IMR-90 (cell line): ENCODE data around the gene EIF4E1B. TPM values are rescaled to one million over a fixed set of nuclear protein-coding genes. Genes with fewer than 3 reads are reported as not detected.

Experiments used
- ATAC-seq: fragments of 200-7000 bp; cut with Tn5 transposase; 2 replicates; pipeline ENCODE4 v1.9.1; 2020; ENCODE audit warnings: low read depth, mild to moderate bottlenecking, moderate library complexity
- BruUV-seq: library from RNA; stranded (reverse); fragments of 400-500 nt; replicated peaks from 2 replicates; lab custom pipeline; 2021; lab: Mats Ljungman, UMichigan
- CTCF ChIA-PET: fragments of 300-600 bp; formaldehyde crosslinking; extraction: SDS; loops from one replicate; lab custom pipeline; 2021; ENCODE audit warnings: antibody characterized with exemption; lab: Yijun Ruan, JAX
- POLR2A ChIA-PET: fragments of 300-600 bp; sonication (Branson Sonifier 250); formaldehyde crosslinking; loops from one replicate; lab custom pipeline; 2022; ENCODE audit warnings: antibody characterized with exemption; ENCODE audit not compliant: unreplicated experiment; lab: Charles Lee
- DNase-seq: peaks from one replicate; pipeline ENCODE4 v3.0.0; 2013
- H2AFZ ChIP-seq: replicated peaks from 2 replicates; pipeline ENCODE3; 2013; ENCODE audit warnings: low read length, mild to moderate bottlenecking; ENCODE audit not compliant: poor library complexity
- H2AK5ac ChIP-seq: 2 replicates; pipeline ENCODE4 v1.6.1; 2013; ENCODE audit warnings: low read depth, low read length, inconsistent platforms
- H2AK9ac ChIP-seq: replicated peaks from 2 replicates; pipeline ENCODE3; 2013; ENCODE audit warnings: mild to moderate bottlenecking, low read depth, low read length, moderate library complexity; ENCODE audit not compliant: poor library complexity
- H2BK120ac ChIP-seq: 2 replicates; pipeline ENCODE4 v1.6.1; 2013; ENCODE audit warnings: low read depth, low read length, inconsistent platforms
- H2BK15ac ChIP-seq: 3 replicates; pipeline ENCODE4 v1.6.1; 2013; ENCODE audit warnings: low read depth, low read length, inconsistent platforms
- H2BK20ac ChIP-seq: 2 replicates; pipeline ENCODE4 v1.6.1; 2013; ENCODE audit warnings: low read depth, mild to moderate bottlenecking, inconsistent platforms, low read length, moderate library complexity
- H2BK5ac ChIP-seq: 2 replicates; pipeline ENCODE4 v1.6.1; 2013; ENCODE audit warnings: mild to moderate bottlenecking, low read depth, low read length, inconsistent platforms; ENCODE audit not compliant: poor library complexity, severe bottlenecking
- H3K14ac ChIP-seq: replicated peaks from 2 replicates; pipeline ENCODE4 v1.6.1; 2013; ENCODE audit warnings: low read depth, low read length, inconsistent platforms
- H3K18ac ChIP-seq: 2 replicates; pipeline ENCODE4 v1.6.1; 2013; ENCODE audit warnings: low read depth, low read length, control low read depth
- H3K23ac ChIP-seq: 2 replicates; pipeline ENCODE4 v1.6.1; 2013; ENCODE audit warnings: low read depth, low read length, inconsistent platforms
- H3K27ac ChIP-seq: 2 replicates; pipeline ENCODE4 v1.5.1; 2013; ENCODE audit warnings: mild to moderate bottlenecking, control low read depth, low read length; ENCODE audit not compliant: insufficient read depth
- H3K27me3 ChIP-seq: 2 replicates; pipeline ENCODE4 v1.6.1; 2013; ENCODE audit warnings: low read length; ENCODE audit not compliant: control insufficient read depth, insufficient read depth
- H3K36me3 ChIP-seq: 2 replicates; pipeline ENCODE4 v1.6.1; 2013; ENCODE audit warnings: low read length, mixed read lengths; ENCODE audit not compliant: control insufficient read depth, insufficient read depth
- H3K4ac ChIP-seq: 2 replicates; pipeline ENCODE4 v1.6.1; 2013; ENCODE audit warnings: low read depth, low read length, inconsistent platforms
- H3K4me1 ChIP-seq: 2 replicates; pipeline ENCODE4 v1.6.1; 2013; ENCODE audit warnings: low read length, mixed read lengths; ENCODE audit not compliant: control insufficient read depth, insufficient read depth
- H3K4me2 ChIP-seq: 2 replicates; pipeline ENCODE4 v1.6.1; 2013; ENCODE audit warnings: low read depth, mild to moderate bottlenecking, control low read depth, low read length, moderate library complexity
- H3K4me3 ChIP-seq: 2 replicates; pipeline ENCODE4 v1.5.1; 2013; ENCODE audit warnings: low read depth, mild to moderate bottlenecking, control low read depth, low read length, moderate library complexity; ENCODE audit not compliant: insufficient read depth
- H3K56ac ChIP-seq: 2 replicates; pipeline ENCODE4 v1.6.1; 2013; ENCODE audit warnings: low read length, inconsistent platforms; ENCODE audit not compliant: insufficient read depth; ENCODE audit errors: extremely low read depth
- H3K79me1 ChIP-seq, 2 experiments: 2 replicates each; pipeline ENCODE4 v1.6.1; 2013; ENCODE audit warnings: low read length in 2 of 2, inconsistent platforms in 1 of 2, low read depth in 1 of 2
- H3K9ac ChIP-seq: 2 replicates; pipeline ENCODE4 v1.6.1; 2013; ENCODE audit warnings: low read depth, low read length, control low read depth
- H3K9me1 ChIP-seq: 2 replicates; pipeline ENCODE4 v1.6.1; 2013; ENCODE audit warnings: low read length, inconsistent platforms; ENCODE audit not compliant: insufficient read depth
- H3K9me3 ChIP-seq: 2 replicates; pipeline ENCODE4 v1.6.1; 2013; ENCODE audit warnings: low read length; ENCODE audit not compliant: control insufficient read depth, insufficient read depth
- H4K20me1 ChIP-seq: 2 replicates; pipeline ENCODE4 v1.6.1; 2013; ENCODE audit warnings: low read length, inconsistent platforms; ENCODE audit not compliant: insufficient read depth
- H4K5ac ChIP-seq: 2 replicates; pipeline ENCODE4 v1.6.1; 2013; ENCODE audit warnings: mild to moderate bottlenecking, low read depth, low read length, control low read depth
- H4K8ac ChIP-seq, 2 experiments: 2 replicates each; pipeline ENCODE4 v1.6.1; 2013; ENCODE audit warnings: low read depth in 2 of 2, low read length in 2 of 2, control low read depth in 1 of 2, inconsistent platforms in 1 of 2
- H4K91ac ChIP-seq: 2 replicates; pipeline ENCODE4 v1.6.1; 2013; ENCODE audit warnings: low read depth, low read length, inconsistent platforms; ENCODE audit not compliant: insufficient read depth
- BHLHE40 ChIP-seq: fragments of 150-350 bp; IDR thresholded peaks from 2 replicates; pipeline ENCODE4 v1.6.1; 2016; ENCODE audit warnings: mild to moderate bottlenecking, low read depth, low read length
- CEBPB ChIP-seq: IDR thresholded peaks from 2 replicates; pipeline ENCODE4 v1.6.1; 2012; ENCODE audit warnings: low read depth, low read length, improper control_type of control experiment
- CHD1 ChIP-seq: IDR thresholded peaks from 2 replicates; pipeline ENCODE4 v1.6.1; 2012; ENCODE audit warnings: low read depth, low read length, improper control_type of control experiment
- FOS ChIP-seq: fragments of 150-350 bp; IDR thresholded peaks from 2 replicates; pipeline ENCODE4 v1.6.1; 2016; ENCODE audit warnings: low read depth, low read length
- MAFK ChIP-seq: IDR thresholded peaks from 2 replicates; pipeline ENCODE4 v1.6.1; 2012; ENCODE audit warnings: low read depth, low read length, improper control_type of control experiment
- MAZ ChIP-seq: IDR thresholded peaks from 2 replicates; pipeline ENCODE4 v1.6.1; 2012; ENCODE audit warnings: low read depth, mild to moderate bottlenecking, low read length, improper control_type of control experiment, moderate library complexity, borderline replicate concordance
- MXI1 ChIP-seq: IDR thresholded peaks from 2 replicates; pipeline ENCODE4 v1.6.1; 2012; ENCODE audit warnings: low read depth, mild to moderate bottlenecking, low read length, moderate library complexity, borderline replicate concordance
- NFE2L2 ChIP-seq: fragments of 150-350 bp; IDR thresholded peaks from 2 replicates; pipeline ENCODE4 v1.6.1; 2016; ENCODE audit warnings: low read depth, mild to moderate bottlenecking, low read length
- POLR2A ChIP-seq: IDR thresholded peaks from 2 replicates; pipeline ENCODE4 v1.6.1; 2012; ENCODE audit warnings: mild to moderate bottlenecking, low read depth, low read length
- RAD21 ChIP-seq: IDR thresholded peaks from 2 replicates; pipeline ENCODE4 v1.6.1; 2012; ENCODE audit warnings: low read length, improper control_type of control experiment
- RCOR1 ChIP-seq: IDR thresholded peaks from 2 replicates; pipeline ENCODE4 v1.6.1; 2012; ENCODE audit warnings: mild to moderate bottlenecking, low read length, improper control_type of control experiment; ENCODE audit not compliant: insufficient replicate concordance
- RFX5 ChIP-seq: IDR thresholded peaks from 2 replicates; pipeline ENCODE4 v1.8.0; 2012; ENCODE audit warnings: low read depth, mild to moderate bottlenecking, low read length, moderate library complexity
- SMC3 ChIP-seq: fragments of 150-350 bp; IDR thresholded peaks from 2 replicates; pipeline ENCODE4 v1.6.1; 2016; ENCODE audit warnings: low read depth, mild to moderate bottlenecking, antibody characterized with exemption, low read length, moderate library complexity
- WGBS, 2 experiments: methylation state at CpG; one replicate each; pipeline versions ENCODE4 v1.1.5 to v1.1.7; 2013; ENCODE audit warnings: missing lambda C conversion rate in 2 of 2; ENCODE audit not compliant: insufficient read length in 1 of 2; ENCODE audit errors: extremely low coverage in 2 of 2; 5-methylcytosine and 5-hydroxymethylcytosine counted together
- dilution Hi-C: fragments of 300-500 bp; cut with HindIII; formaldehyde crosslinking; loops from one replicate; pipeline ENCODE4 v1.14.3; 2018; ENCODE audit warnings: low sequenced_read_pairs; ENCODE audit not compliant: unreplicated experiment
- in situ Hi-C: fragments of 300-500 bp; cut with MboI; formaldehyde crosslinking; loops from 3 replicates; pipeline ENCODE4 v1.14.3; 2019; ENCODE audit warnings: low sequenced_read_pairs, inconsistent platforms, mixed read lengths
- intact Hi-C: fragments of 100-400 bp; cut with micrococcal nuclease; formaldehyde crosslinking; loops from 2 replicates; pipeline ENCODE4 v1.10.0; 2022
- polyA plus RNA-seq, 3 experiments: library from polyadenylated mRNA; depleted of rRNA; stranded (reverse); fragments of >200 nt; gene quantifications; 2 replicates each; pipeline ENCODE4 v1.2.3, GENCODE V29; 2012; ENCODE audit warnings: low replicate concordance in 1 of 3
- total RNA-seq: library from RNA; depleted of rRNA; stranded (reverse); fragments of >200 nt; gene quantifications from 2 replicates; pipeline ENCODE4 v1.2.3, GENCODE V29; 2012
- TF ChIP-seq, protein P1 (sequence below): fragments of 150-350 bp; IDR thresholded peaks from 2 replicates; pipeline ENCODE4 v1.6.1; 2017; ENCODE audit warnings: mild to moderate bottlenecking, antibody characterized with exemption, low read length, low read depth
- TF ChIP-seq, protein P2 (sequence below): conservative IDR thresholded peaks from 2 replicates; pipeline ENCODE4 v1.5.1; 2012; ENCODE audit warnings: mild to moderate bottlenecking, low read depth, low read length, improper control_type of control experiment
- TF ChIP-seq, protein P3 (sequence below): fragments of 150-350 bp; IDR thresholded peaks from 2 replicates; pipeline ENCODE4 v1.6.1; 2016; ENCODE audit warnings: low read depth, mild to moderate bottlenecking, low read length, moderate library complexity, borderline replicate concordance

The EIF4E1B gene
- total and polyA plus RNA-seq, 2 of the 4 experiments (the other 2 are of a cell fraction): not detected

DNA sequence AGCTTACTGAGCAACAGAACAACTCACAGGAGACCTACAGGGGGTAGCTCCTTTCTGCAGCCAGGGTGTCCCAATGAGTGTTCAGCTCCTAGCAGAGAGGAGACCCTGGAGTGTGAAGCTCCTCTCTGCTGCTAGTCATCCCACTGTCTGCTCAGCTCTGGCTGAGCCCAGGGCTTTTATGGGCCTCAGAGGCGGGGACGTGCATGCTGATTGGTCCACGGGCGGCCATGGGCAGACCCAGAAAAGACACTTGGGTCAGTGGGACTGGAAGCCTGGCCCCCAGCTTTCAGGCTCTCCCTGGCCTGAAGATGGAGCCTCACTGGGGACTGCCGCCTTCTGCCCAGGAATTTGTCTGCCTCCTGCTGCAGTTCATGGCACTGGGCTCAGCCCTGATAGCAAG is 57.4 kb downstream of the EIF4E1B start:
- Histone ChIP-seq H4K20me1 (no peaks in the 10 kb centered on the region), H3K18ac (no peak overlapping the region), H4K5ac (no peak overlapping the region), H3K27me3 (peaks cover 43% of the 10 kb centered on the region), H3K56ac (no peak overlapping the region), H2AFZ (no peak overlapping the region), H2AK9ac (no peak overlapping the region), H3K9me3 (peaks cover 6% of the 10 kb centered on the region; the same call in 1 of the 2 replicates), H3K4me2 (no peak overlapping the region), H3K79me1 (no peaks in the 10 kb centered on the region), H3K27ac (no peak overlapping the region), H2BK15ac (no peak overlapping the region), H3K4me1 (no peaks in the 10 kb centered on the region), H2BK120ac (no peak overlapping the region), H3K9ac (no peak overlapping the region), H3K4ac (no peak overlapping the region), H4K91ac (no peak overlapping the region), H3K9me1 (no peaks in the 10 kb centered on the region), H3K14ac (no peak overlapping the region), H4K8ac (no peak overlapping the region), H3K36me3 (no peaks in the 10 kb centered on the region), H2BK5ac (no peak overlapping the region), H2BK20ac (no peak overlapping the region), H2AK5ac (no peak overlapping the region), H3K23ac (no peak overlapping the region), H3K4me3 (no peak overlapping the region)
- in situ Hi-C loops: no loop called here
- CTCF ChIA-PET: no interaction called here
- BruUV-seq: no TSS peak
- intact Hi-C loops: no loop called here
- POLR2A ChIA-PET: no interaction called here
- TF ChIP-seq RFX5: no peak
- TF ChIP-seq RAD21: no peak
- no peak for TF ChIP-seq NFE2L2
- TF ChIP-seq, protein P1, sequence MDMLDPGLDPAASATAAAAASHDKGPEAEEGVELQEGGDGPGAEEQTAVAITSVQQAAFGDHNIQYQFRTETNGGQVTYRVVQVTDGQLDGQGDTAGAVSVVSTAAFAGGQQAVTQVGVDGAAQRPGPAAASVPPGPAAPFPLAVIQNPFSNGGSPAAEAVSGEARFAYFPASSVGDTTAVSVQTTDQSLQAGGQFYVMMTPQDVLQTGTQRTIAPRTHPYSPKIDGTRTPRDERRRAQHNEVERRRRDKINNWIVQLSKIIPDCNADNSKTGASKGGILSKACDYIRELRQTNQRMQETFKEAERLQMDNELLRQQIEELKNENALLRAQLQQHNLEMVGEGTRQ: no peak
- TF ChIP-seq MAFK: no peak
- no peak for TF ChIP-seq POLR2A
- no peak for TF ChIP-seq BHLHE40
- TF ChIP-seq FOS: no peak
- TF ChIP-seq MXI1: no peak
- TF ChIP-seq, protein P2, sequence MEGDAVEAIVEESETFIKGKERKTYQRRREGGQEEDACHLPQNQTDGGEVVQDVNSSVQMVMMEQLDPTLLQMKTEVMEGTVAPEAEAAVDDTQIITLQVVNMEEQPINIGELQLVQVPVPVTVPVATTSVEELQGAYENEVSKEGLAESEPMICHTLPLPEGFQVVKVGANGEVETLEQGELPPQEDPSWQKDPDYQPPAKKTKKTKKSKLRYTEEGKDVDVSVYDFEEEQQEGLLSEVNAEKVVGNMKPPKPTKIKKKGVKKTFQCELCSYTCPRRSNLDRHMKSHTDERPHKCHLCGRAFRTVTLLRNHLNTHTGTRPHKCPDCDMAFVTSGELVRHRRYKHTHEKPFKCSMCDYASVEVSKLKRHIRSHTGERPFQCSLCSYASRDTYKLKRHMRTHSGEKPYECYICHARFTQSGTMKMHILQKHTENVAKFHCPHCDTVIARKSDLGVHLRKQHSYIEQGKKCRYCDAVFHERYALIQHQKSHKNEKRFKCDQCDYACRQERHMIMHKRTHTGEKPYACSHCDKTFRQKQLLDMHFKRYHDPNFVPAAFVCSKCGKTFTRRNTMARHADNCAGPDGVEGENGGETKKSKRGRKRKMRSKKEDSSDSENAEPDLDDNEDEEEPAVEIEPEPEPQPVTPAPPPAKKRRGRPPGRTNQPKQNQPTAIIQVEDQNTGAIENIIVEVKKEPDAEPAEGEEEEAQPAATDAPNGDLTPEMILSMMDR: no peak
- TF ChIP-seq CHD1: no peak
- no peak for TF ChIP-seq SMC3
- TF ChIP-seq CEBPB: no peak
- no peak for TF ChIP-seq RCOR1
- TF ChIP-seq, protein P3, sequence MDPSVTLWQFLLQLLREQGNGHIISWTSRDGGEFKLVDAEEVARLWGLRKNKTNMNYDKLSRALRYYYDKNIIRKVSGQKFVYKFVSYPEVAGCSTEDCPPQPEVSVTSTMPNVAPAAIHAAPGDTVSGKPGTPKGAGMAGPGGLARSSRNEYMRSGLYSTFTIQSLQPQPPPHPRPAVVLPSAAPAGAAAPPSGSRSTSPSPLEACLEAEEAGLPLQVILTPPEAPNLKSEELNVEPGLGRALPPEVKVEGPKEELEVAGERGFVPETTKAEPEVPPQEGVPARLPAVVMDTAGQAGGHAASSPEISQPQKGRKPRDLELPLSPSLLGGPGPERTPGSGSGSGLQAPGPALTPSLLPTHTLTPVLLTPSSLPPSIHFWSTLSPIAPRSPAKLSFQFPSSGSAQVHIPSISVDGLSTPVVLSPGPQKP: no peak
- TF ChIP-seq MAZ: no peak
- ATAC-seq (no peak), DNase-seq (no peak)
- dilution Hi-C loops: no loop called here
- 65% methylated on average over 2 of the region's 5 CpGs; no CpG with 5 or more reads in 1 of the 2 experiments for WGBS, 2 experiments
